Thymus (tissue), 11 donors: ENCODE measurements around the gene PPP4C. TPM values are rescaled to one million over a fixed set of nuclear protein-coding genes. Genes with fewer than 3 reads are reported as not detected.

Source experiments
- DNase-seq, 9 donors: peaks; one replicate each; pipeline ENCODE4 v3.0.0-alpha.2; 2013; ENCODE audit warnings: low spot score in 9 of 9, low read depth in 6 of 9, missing footprints in 1 of 9
- H3K27ac ChIP-seq, 2 donors: one replicate each; pipeline ENCODE4 v1.5.1; 2013; ENCODE audit warnings: control low read depth in 1 of 2, low read depth in 1 of 2, low read length in 1 of 2, mild to moderate bottlenecking in 1 of 2, moderate library complexity in 1 of 2
- H3K27me3 ChIP-seq, 2 donors: one replicate each; pipeline ENCODE4 v1.5.1; 2013; ENCODE audit warnings: low read length in 1 of 2; ENCODE audit not compliant: control insufficient read depth in 2 of 2, insufficient read depth in 1 of 2
- H3K36me3 ChIP-seq, 2 donors: one replicate each; pipeline ENCODE4 v1.5.1; 2013; ENCODE audit warnings: low read length in 1 of 2, mild to moderate bottlenecking in 1 of 2, moderate library complexity in 1 of 2; ENCODE audit not compliant: control insufficient read depth in 2 of 2, insufficient read depth in 2 of 2
- H3K4me1 ChIP-seq, 2 donors: one replicate each; pipeline ENCODE4 v1.5.1; 2013; ENCODE audit warnings: low read length in 2 of 2; ENCODE audit not compliant: control insufficient read depth in 2 of 2, insufficient read depth in 2 of 2
- H3K4me3 ChIP-seq, 2 donors: one replicate each; pipeline ENCODE4 v1.5.1; 2013; ENCODE audit warnings: low read length in 2 of 2, control low read depth in 1 of 2, mild to moderate bottlenecking in 1 of 2
- H3K9me3 ChIP-seq, 2 donors: one replicate each; pipeline ENCODE4 v1.5.1; 2013; ENCODE audit warnings: low read length in 1 of 2, mild to moderate bottlenecking in 1 of 2; ENCODE audit not compliant: control insufficient read depth in 2 of 2, insufficient read depth in 1 of 2
- WGBS: extraction: QIAGEN DNeasy Blood & Tissue Kit; methylation state at CpG from one replicate; pipeline ENCODE4 v1.1.7; 2013; 5-methylcytosine and 5-hydroxymethylcytosine counted together
- polyA plus RNA-seq: library from polyadenylated mRNA; stranded (reverse); fragments of 200-250 nt; gene quantifications from one replicate; pipeline ENCODE4 v1.2.3, GENCODE V29; 2013
- total RNA-seq: library from RNA; stranded (reverse); fragments of 120-200 nt; gene quantifications from one replicate; pipeline ENCODE4 v1.2.4, GENCODE V29; 2013
- donor health status: healthy.

PPP4C gene
- total and polyA plus RNA-seq, 2 donors: 87.3 to 106 TPM

DNA sequence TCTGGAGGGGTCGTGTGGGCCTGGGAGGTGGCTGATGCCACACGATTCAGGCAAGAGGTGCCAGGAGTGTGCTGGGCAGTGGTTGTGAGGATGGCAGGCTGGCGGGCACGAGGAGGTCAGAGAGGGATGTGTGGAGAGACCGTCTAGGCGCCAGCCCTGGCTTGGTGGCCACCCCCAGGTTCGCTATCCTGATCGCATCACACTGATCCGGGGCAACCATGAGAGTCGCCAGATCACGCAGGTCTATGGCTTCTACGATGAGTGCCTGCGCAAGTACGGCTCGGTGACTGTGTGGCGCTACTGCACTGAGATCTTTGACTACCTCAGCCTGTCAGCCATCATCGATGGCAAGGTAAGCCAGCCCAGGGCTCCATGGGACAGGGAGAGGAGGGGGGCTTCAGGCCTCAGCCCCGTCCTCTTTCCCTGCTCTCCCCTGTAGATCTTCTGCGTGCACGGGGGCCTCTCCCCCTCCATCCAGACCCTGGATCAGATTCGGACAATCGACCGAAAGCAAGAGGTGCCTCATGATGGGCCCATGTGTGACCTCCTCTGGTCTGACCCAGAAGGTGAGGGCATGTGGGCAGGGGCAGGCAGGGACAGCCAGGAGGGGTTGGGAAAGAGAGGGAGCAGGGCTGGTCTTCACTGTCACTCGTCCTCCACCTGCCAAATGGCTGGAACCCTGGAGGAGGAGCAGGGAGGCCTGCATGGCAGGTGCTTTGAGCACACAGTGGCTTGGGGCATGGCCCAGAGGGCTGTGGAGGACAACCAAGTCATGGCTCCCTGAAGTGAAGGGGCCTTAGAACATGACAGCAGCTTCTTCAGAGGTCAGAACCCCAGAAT lies 7.6 kb downstream of the PPP4C start:
- H3K27me3 ChIP-seq: no peaks in the 10 kb centered on the region
- peaks cover 0 to 4% of the 10 kb centered on the region in 2 donors for H3K9me3 ChIP-seq
- peaks cover 0 to under 1% of the 10 kb centered on the region in 2 donors for H3K4me1 ChIP-seq
- DNase-seq: no peak
- 98% methylated on average over 24 of the region's 24 CpGs for WGBS
- peaks cover 74 to 82% of the 10 kb centered on the region in 2 donors for H3K36me3 ChIP-seq
- H3K4me3 ChIP-seq: no peak overlapping the region
- no peak overlapping the region for H3K27ac ChIP-seq

DNA sequence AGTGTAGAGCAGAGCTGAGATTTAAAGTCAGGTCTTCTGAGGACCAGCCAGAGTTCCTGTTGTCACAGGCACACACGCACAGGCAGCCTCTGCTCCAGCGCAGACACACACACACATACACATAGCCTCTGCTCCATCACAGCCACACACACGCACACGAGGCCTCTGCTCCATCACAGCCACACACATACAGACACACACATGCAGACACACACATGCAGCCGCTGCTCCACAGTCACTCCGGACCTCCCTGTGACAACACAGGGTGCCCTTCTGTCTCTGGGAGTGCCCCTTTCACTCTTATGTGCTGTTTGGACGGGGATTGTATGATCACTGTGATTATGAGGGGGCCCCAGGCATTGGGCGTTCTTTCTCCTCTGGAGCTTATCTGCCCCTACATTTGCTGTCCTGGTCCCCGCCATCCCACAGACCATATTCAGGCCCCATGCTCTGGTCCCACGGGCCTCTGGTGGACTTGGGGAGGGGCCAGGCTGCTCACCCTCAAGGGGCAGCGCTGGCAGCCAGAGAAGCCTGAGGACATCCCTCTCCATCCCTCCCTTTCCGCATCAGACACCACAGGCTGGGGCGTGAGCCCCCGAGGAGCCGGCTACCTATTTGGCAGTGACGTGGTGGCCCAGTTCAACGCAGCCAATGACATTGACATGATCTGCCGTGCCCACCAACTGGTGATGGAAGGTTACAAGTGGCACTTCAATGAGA lies 8.5 kb downstream of the PPP4C start:
- H3K4me1 ChIP-seq: no peaks in the 10 kb centered on the region

DNA sequence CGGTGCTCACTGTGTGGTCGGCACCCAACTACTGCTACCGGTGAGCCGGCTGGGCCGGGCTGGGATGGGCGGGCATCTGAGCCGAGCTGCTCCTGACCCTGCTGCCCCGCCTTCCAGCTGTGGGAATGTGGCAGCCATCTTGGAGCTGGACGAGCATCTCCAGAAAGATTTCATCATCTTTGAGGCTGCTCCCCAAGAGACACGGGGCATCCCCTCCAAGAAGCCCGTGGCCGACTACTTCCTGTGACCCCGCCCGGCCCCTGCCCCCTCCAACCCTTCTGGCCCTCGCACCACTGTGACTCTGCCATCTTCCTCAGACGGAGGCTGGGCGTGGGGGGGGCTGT lies 9.0 kb downstream of the PPP4C start:
- WGBS: 94% methylated on average over 17 of the region's 17 CpGs
- Histone ChIP-seq H3K36me3 (peaks cover 62 to 69% of the 10 kb centered on the region in 2 donors), H3K9me3 (peaks cover 0 to 4% of the 10 kb centered on the region in 2 donors), H3K4me1 (peaks cover 0 to under 1% of the 10 kb centered on the region in 2 donors), H3K27me3 (no peaks in the 10 kb centered on the region), H3K4me3 (no peak overlapping the region), H3K27ac (no peak overlapping the region)
- DNase-seq: no peak

More for the DNA sequence above, 8.5 kb downstream of the PPP4C start:
- Histone ChIP-seq H3K4me3 (no peak overlapping the region), H3K36me3 (peaks cover 68 to 74% of the 10 kb centered on the region in 2 donors), H3K27me3 (no peaks in the 10 kb centered on the region), H3K9me3 (peaks cover 0 to 4% of the 10 kb centered on the region in 2 donors), H3K27ac (no peak overlapping the region)
- WGBS: 97% methylated on average over 18 of the region's 18 CpGs
- no peak for DNase-seq

DNA sequence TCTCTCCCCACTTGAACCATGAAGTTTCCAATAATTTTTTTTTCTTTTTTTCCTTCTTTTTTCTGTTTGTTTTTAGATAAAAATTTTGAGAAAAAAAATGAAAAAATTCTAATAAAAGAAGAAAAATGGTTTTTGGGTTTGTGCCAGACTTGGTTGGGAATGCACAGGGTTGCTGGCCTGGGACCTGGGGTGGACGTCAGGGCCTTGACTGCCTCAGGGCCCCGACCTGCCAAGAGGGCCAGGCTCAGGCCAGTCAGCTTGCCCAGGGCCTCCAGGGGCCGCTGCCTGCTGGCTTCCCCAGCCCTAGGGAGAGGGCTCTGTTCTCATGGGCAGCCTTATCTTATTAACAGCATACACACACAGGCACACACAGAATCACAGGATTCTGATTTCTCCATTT lies 9.5 kb downstream of the PPP4C start:
- 95% methylated on average over 3 of the region's 3 CpGs for WGBS
- H3K4me3 ChIP-seq: no peak overlapping the region
- H3K9me3 ChIP-seq: peaks cover 0 to 4% of the 10 kb centered on the region in 2 donors
- no peak for DNase-seq
- H3K27me3 ChIP-seq: no peaks in the 10 kb centered on the region
- no peak overlapping the region for H3K27ac ChIP-seq
- peaks cover 61 to 65% of the 10 kb centered on the region in 2 donors for H3K36me3 ChIP-seq
- peaks cover 0 to 5% of the 10 kb centered on the region in 2 donors for H3K4me1 ChIP-seq

DNA sequence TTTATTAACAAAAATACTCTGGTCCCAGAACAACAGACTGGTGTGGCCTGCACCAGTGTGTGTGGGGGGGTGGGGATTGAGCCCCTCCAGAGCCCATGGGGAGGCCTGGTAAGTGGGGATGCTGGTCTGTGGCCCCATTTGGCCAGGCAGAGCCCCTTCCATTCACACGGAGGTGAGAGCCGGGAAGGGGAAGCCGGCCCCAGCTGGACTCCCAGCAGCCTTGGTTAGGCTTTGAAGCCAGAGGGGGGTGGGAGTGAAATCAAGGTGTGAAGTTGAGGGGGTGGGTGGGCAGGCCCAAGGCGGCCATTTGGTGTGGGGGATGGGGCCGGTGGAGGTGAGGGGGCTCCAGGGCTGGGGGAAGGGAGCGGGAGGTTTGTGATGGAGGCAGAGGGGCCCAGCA lies 10.0 kb downstream of the PPP4C start:
- Histone ChIP-seq H3K4me3 (no peak overlapping the region), H3K9me3 (peaks cover 0 to 4% of the 10 kb centered on the region in 2 donors), H3K27ac (no peak overlapping the region), H3K4me1 (peaks cover 0 to 11% of the 10 kb centered on the region in 2 donors), H3K27me3 (no peaks in the 10 kb centered on the region), H3K36me3 (peaks cover 57 to 61% of the 10 kb centered on the region in 2 donors)
- WGBS: 96% methylated on average over 6 of the region's 6 CpGs
- DNase-seq: no peak

DNA sequence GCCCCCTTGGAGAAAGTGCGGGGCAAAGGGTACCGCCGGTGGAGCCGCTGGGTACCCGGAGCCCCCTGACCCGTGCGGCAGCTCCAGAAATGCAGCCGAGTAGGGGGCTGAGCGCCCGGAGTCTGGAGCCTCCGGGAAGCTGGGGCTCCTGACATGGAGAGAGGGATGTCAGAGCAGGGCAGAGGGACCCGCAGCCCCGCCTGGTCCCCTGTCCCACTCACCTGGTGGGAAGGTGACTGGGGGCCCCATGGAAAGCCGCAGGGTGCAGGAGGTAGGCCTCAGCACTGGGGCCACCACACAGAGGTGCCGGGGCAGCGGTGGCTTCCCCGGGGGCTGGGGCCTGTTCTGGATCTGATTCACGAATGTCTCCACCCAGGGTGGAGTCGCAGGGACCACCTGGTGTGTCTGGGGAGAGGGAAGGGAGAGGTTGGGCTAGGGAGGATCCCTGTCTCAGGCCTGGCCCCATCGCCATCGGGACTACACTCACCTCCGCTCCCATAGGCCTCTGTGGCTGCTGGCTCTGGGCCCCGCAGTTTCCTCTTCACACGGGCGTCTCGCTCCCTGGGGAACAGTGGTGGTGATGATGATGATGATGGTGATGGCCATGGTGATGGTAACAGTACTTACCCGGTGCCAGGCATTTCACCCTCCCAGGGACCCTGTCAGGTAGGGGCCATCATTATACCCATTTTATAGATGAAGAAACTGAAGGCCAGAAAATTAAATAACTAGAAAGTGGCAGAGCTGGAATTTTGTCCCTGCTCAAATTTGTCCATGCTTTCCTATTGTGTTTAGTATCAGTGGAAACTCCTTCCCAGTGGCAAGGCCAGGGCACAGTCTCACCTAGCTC lies 10.7 kb downstream of the PPP4C start:
- Histone ChIP-seq H3K4me3 (no peak overlapping the region), H3K4me1 (peaks cover 5 to 18% of the 10 kb centered on the region in 2 donors), H3K9me3 (peaks cover 0 to 6% of the 10 kb centered on the region in 2 donors), H3K27ac (no peak overlapping the region), H3K36me3 (peaks cover 51 to 54% of the 10 kb centered on the region in 2 donors), H3K27me3 (no peaks in the 10 kb centered on the region)
- no peak for DNase-seq
- 96% methylated on average over 27 of the region's 27 CpGs for whole genome bisulfite sequencing

DNA sequence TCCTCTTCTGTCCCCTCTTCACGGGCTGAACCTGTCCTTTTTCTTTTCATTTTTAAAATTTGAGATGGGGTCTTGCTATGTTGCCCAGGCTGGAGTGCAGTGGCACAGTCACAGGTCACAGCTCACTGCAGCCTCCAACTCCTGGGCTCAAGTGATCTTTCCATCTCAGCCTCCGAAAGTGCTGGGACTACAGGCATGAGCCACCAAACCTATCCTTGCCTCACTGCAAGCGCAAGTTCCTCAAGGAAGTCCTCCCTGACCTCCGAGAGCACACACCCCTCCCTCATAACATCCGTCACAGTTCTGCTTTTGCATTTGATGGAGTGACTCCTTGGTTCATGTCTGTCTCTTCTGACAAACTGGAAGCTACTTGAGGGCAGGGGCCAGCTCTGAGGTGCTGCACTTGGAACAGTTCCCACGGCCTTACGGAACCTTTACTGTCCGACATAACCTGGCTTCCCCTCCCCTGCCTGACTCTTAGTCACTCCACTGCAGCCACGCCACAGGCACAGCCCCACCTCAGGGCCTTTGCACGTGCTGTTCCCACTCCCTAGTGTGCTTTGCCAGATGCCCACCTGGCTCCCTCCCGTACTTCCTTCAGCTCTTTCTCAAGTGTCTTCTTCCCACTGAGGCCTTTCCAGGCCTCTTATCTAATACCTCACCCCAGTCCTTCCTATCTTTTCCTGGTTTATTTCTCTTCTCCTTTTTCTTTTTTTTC lies 11.5 kb downstream of the PPP4C start:
- no peak overlapping the region for H3K27ac ChIP-seq
- DNase-seq: no peak
- no peak overlapping the region for H3K4me3 ChIP-seq
- no peaks in the 10 kb centered on the region for H3K27me3 ChIP-seq
- WGBS: 97% methylated on average over 11 of the region's 11 CpGs
- peaks cover 0 to 7% of the 10 kb centered on the region in 2 donors for H3K9me3 ChIP-seq
- peaks cover 48% of the 10 kb centered on the region in 2 donors for H3K36me3 ChIP-seq
- peaks cover 10 to 24% of the 10 kb centered on the region in 2 donors for H3K4me1 ChIP-seq

DNA sequence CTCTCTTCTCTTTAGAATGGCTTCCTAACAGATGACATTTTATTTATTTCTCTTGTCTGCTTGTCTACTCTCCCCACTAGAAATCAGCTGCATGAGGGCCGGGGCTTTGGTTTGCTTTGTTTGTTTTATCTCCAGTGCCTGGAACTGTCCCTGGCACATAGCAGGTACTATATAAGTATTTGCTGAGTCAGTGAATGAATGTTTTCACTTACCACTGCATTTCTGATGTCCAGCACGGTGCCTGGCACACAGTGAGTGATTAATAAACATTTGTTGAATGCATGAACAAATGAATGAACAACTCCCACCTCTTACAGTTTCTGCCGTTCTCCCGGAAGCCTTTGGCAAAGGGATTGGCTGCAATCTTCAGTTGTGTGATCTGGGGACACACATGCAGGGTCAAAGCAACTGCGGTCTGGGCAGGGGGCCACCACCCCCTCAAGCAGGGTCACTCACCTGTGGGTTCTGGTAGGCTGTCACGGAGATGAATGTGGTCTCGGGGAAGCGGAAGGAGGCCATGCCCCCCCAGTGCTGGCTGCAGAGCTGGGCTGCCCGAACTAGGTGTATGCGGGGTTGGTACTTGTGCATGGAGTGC lies 12.5 kb downstream of the PPP4C start:
- Histone ChIP-seq H3K36me3 (peaks cover 38% of the 10 kb centered on the region in 2 donors), H3K27me3 (no peaks in the 10 kb centered on the region), H3K27ac (no peak overlapping the region), H3K4me1 (peaks cover 15 to 34% of the 10 kb centered on the region in 2 donors), H3K4me3 (no peak overlapping the region), H3K9me3 (peaks cover 0 to 7% of the 10 kb centered on the region in 2 donors)
- WGBS: 95% methylated on average over 10 of the region's 10 CpGs
- no peak for DNase-seq
